H1 (cell line): ENCODE results near the gene NOD2. TPM values are rescaled to one million over a fixed set of nuclear protein-coding genes. Genes with fewer than 3 reads are reported as not detected.

Experiments
- CHD7 ChIP-seq: fragments of 300-600 bp; sonication (generic); IDR thresholded peaks from 2 replicates; pipeline ENCODE4 v1.7.1; 2012; ENCODE audit warnings: low read length, moderate library complexity, mild to moderate bottlenecking, inconsistent platforms; ENCODE audit not compliant: insufficient replicate concordance
- HDAC6 ChIP-seq: IDR thresholded peaks from one replicate; pipeline ENCODE4 v1.7.1; 2012; ENCODE audit warnings: low read depth, mild to moderate bottlenecking, inconsistent platforms, low read length, moderate library complexity
- JUND ChIP-seq: IDR thresholded peaks from 2 replicates; pipeline ENCODE4 v1.6.1; 2011; ENCODE audit warnings: mild to moderate bottlenecking, improper control_type of control experiment, low read length
- MAFK ChIP-seq: IDR thresholded peaks from 2 replicates; pipeline ENCODE4 v1.6.1; 2012; ENCODE audit warnings: low read depth, mild to moderate bottlenecking, improper control_type of control experiment, low read length
- SIX5 ChIP-seq: IDR thresholded peaks from 2 replicates; pipeline ENCODE4 v1.6.1; 2011; ENCODE audit warnings: mild to moderate bottlenecking, low read depth, low read length
- polyA plus RNA-seq, 7 experiments: library from polyadenylated mRNA; depleted of rRNA in 3 of 7; stranded (reverse) in 5 of 7; unstranded in 2 of 7; fragments of >200 nt in 5 of 7; fragments of 200-250 nt in 2 of 7; gene quantifications; 1 replicate in 5 of 7; 2 replicates in 1 of 7; 4 replicates in 1 of 7; pipeline versions ENCODE4 v1.2.1 to v1.2.3, GENCODE V29; 2011 to 2013; ENCODE audit warnings: missing spikeins in 2 of 7, mixed read lengths in 2 of 7
- total RNA-seq: library from RNA; stranded (reverse); fragmentation: NEBNext Ultra II Directional; extraction: Animal tissue kit (Norgen Biotek cat#: 25700); gene quantifications from 2 replicates; pipeline ENCODE4 v1.2.1, GENCODE V29; 2021

The NOD2 gene
- total and polyA plus RNA-seq, 2 of the 8 experiments (the other 6 are each of a cell fraction or from before 2014, with no cell fraction given), result 0.37 to 0.42 TPM

- TF ChIP-seq CHD7, result no peak
- TF ChIP-seq MAFK, result no peak
- TF ChIP-seq SIX5, result no peak
- TF ChIP-seq JUND, result no peak
- no peak for TF ChIP-seq HDAC6
These were observed 37.8 kb upstream of the NOD2 start (continued) for GRCh38 chr16:50655558-50656055.
